GM18526 (cell line): Measurements from ENCODE around the gene YIF1B.

ENCODE experiments used
- POLR2A ChIP-seq: IDR thresholded peaks from 3 replicates; pipeline ENCODE4 v1.6.1; 2011; ENCODE audit not compliant: insufficient read length; ENCODE audit errors: extremely low read depth

Gene YIF1B

GRCh38 chr19:38315657-38316476 lies at the start of gene YIF1B:
TSS of gene YIF1B (minus strand) at chr19:38315947. CDS start at chr19:38315917, 30 bp downstream.
- TF ChIP-seq POLR2A: peak; percentile 43

- no peak for TF ChIP-seq POLR2A
These were observed 46.6 kb upstream of the YIF1B start for GRCh38 chr19:38362076-38362945.

- no peak for TF ChIP-seq POLR2A
These were observed 45.9 kb upstream of the YIF1B start for GRCh38 chr19:38361633-38362075.

- TF ChIP-seq POLR2A: no peak
These were observed 45.3 kb upstream of the YIF1B start for GRCh38 chr19:38360839-38361631.

- no peak for TF ChIP-seq POLR2A
These were observed 44.6 kb upstream of the YIF1B start for GRCh38 chr19:38360351-38360750.

GRCh38 chr19:38359242-38360021 lies 43.7 kb upstream of the YIF1B start:
- TF ChIP-seq POLR2A: no peak

GRCh38 chr19:38358071-38358470 lies 42.3 kb upstream of the YIF1B start:
- TF ChIP-seq POLR2A: no peak

- no peak for TF ChIP-seq POLR2A
These were observed 40.3 kb upstream of the YIF1B start for GRCh38 chr19:38355728-38356725.

GRCh38 chr19:38352611-38353010 lies 36.9 kb upstream of the YIF1B start:
- no peak for TF ChIP-seq POLR2A

- TF ChIP-seq POLR2A: no peak
These were observed 36.2 kb upstream of the YIF1B start for GRCh38 chr19:38351865-38352395.

- TF ChIP-seq POLR2A: no peak
These were observed 35.1 kb upstream of the YIF1B start for GRCh38 chr19:38350883-38351282.

- no peak for TF ChIP-seq POLR2A
These were observed 31.1 kb upstream of the YIF1B start for GRCh38 chr19:38346837-38347236.

- no peak for TF ChIP-seq POLR2A
These were observed 25.2 kb upstream of the YIF1B start for GRCh38 chr19:38340927-38341326.

- TF ChIP-seq POLR2A: no peak
These were observed 21.6 kb upstream of the YIF1B start for GRCh38 chr19:38337360-38337653.
